RWPE1 (cell line): ENCODE data around the gene PDE7B.
"Not testable (repeated sequence)": the region's sequence is repeated elsewhere in the genome, so short reads cannot be mapped to it uniquely, and the experiment has no call there.

Experiments
- CTCF ChIA-PET: fragments of 350-600 bp; sonication (Branson Sonifier 250); formaldehyde crosslinking; extraction: SDS; loops from one replicate; lab custom pipeline; 2021; lab: Yijun Ruan, JAX
- POLR2A ChIA-PET: fragments of 400-600 bp; formaldehyde crosslinking; extraction: SDS; loops from one replicate; lab custom pipeline; 2020; ENCODE audit warnings: antibody characterized with exemption; ENCODE audit not compliant: low non-redundant PET; lab: Yijun Ruan, JAX
- DNase-seq: peaks from one replicate; pipeline ENCODE4 v3.0.0; 2012; ENCODE audit warnings: low spot score
- H3K27ac ChIP-seq: fragments of 450-650 bp; 2 replicates; pipeline ENCODE4 v1.5.1; 2017
- TF ChIP-seq, protein P1 (sequence below): fragments of 450-650 bp; conservative IDR thresholded peaks from 2 replicates; pipeline ENCODE4 v1.5.1; 2017; ENCODE audit warnings: low read depth, mild to moderate bottlenecking

Gene PDE7B

DNA sequence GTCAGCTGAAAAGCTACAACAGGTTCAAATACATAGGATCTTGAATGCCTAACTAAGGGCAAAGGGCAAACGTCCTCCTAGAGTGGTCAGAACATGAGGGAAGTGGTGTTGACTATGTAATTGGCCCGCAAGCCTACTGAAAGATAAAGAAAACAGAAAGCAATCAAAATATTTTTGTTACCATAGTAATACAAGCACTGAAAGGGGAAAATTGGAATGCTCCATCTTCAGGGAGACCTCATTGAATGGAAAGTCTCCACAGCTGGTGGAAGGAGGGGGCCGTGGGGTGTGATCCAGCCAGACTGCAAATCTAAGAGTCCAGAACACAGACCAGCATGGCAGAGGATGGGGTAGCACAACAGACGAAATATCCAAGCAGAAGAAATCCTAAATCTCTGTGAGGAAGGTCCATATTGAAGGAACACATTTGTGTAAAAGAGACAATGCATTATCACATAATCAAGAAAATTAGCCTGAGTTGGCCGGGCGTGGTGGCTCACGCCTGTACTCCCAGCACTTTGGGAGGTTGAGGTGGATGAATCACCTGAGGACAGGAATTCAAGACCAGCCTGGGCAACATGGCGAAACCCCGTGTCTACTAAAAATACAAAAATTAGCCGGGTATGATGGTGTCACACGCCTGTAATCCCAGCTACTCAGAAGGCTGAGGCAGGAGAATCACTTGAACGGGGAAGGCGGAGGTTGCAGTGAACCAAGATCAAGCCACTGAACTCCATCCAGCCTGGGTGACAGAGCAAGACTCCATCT is 359.1 kb downstream of the PDE7B start:
- no peak overlapping the region for H3K27ac ChIP-seq
- no peak for DNase-seq
- ChIA-PET POLR2A (no interaction called here), CTCF (interaction anchor here (0.7 kb wide), 1 partner anchor 713 kb away, joined by 5 read pairs; no protein-coding TSS in a partner anchor)
- TF ChIP-seq, protein P1, sequence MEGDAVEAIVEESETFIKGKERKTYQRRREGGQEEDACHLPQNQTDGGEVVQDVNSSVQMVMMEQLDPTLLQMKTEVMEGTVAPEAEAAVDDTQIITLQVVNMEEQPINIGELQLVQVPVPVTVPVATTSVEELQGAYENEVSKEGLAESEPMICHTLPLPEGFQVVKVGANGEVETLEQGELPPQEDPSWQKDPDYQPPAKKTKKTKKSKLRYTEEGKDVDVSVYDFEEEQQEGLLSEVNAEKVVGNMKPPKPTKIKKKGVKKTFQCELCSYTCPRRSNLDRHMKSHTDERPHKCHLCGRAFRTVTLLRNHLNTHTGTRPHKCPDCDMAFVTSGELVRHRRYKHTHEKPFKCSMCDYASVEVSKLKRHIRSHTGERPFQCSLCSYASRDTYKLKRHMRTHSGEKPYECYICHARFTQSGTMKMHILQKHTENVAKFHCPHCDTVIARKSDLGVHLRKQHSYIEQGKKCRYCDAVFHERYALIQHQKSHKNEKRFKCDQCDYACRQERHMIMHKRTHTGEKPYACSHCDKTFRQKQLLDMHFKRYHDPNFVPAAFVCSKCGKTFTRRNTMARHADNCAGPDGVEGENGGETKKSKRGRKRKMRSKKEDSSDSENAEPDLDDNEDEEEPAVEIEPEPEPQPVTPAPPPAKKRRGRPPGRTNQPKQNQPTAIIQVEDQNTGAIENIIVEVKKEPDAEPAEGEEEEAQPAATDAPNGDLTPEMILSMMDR: no peak

- DNase-seq: no peak
- POLR2A ChIA-PET: no interaction called here
- CTCF ChIA-PET: interaction anchor here (0.6 kb wide), 1 partner anchor 515 kb away, joined by 3 read pairs; no protein-coding TSS in a partner anchor
- TF ChIP-seq, protein P1: no peak
- no peak overlapping the region for H3K27ac ChIP-seq
Observed at GRCh38 chr6:136212608-136213007, 361.1 kb downstream of the PDE7B start.

DNA sequence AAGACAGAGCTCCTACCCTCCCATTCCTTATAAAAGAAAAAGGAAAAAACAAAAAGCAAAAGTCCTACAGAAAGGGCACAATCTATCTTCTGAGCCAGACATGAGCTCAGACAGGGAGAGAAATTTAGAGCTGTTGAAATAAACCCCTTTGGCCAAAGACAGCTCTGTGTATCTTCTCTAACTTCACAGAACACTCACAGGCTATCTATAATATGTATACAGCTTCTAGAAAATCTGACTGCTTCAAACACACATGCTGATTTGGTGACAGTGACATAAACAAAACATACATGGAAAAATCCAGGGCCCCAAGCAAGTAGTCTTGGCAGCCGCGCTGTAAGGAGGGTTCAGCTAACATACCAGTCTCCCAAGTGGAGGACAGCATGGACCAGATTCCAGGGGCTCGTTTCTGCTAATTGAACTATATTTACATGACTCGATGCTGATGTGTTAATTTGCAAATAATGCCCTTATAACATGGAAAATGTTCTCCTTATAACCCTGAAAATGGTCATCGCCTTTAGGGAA is 361.6 kb downstream of the PDE7B start:
- no peak overlapping the region for H3K27ac ChIP-seq
- no peak for DNase-seq
- POLR2A ChIA-PET: no interaction called here
- CTCF ChIA-PET: interaction anchor here (0.6 kb wide), 1 partner anchor 515 kb away, joined by 3 read pairs; no protein-coding TSS in a partner anchor
- TF ChIP-seq, protein P1: no peak

- POLR2A ChIA-PET: no interaction called here
Observed at GRCh38 chr6:136213853-136214252, 362.4 kb downstream of the PDE7B start.

GRCh38 chr6:136216503-136217401 is 365.3 kb downstream of the PDE7B start:
- DNase-seq: no peak
- H3K27ac ChIP-seq: no peak overlapping the region
- ChIA-PET POLR2A (no interaction called here), CTCF (interaction anchor here (0.7 to 2.2 kb wide), 2 partner anchors 10 to 634 kb away, joined by 3 to 8 read pairs; no protein-coding TSS in a partner anchor)
- TF ChIP-seq, protein P1: no peak

More at GRCh38 chr6:136213853-136214252, 362.4 kb downstream of the PDE7B start:
- TF ChIP-seq, protein P1: no peak
- DNase-seq: no peak
- no peak overlapping the region for H3K27ac ChIP-seq
- CTCF ChIA-PET: interaction anchor here (0.6 kb wide), 1 partner anchor 176 kb away, joined by 6 read pairs; no protein-coding TSS in a partner anchor

DNA sequence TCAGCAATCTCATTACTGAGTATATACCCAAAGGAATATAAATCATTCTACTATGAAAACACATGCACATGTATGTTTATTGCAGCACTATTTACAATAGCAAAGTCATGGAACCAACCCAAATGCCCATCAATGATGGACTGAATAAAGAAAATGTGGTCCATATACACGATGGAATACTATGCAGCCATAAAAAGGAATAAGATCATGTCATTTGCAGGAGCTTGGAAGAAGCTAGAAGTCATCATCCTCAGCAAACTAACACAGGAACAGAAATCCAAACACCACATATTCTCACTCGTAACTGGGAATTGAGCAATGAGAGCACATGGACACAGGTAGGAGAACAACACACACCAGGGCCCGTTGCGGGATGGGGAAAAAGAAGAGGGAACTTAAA is 373.5 kb downstream of the PDE7B start:
- H3K27ac ChIP-seq, DNase-seq, CTCF ChIA-PET, POLR2A ChIA-PET: not testable (repeated sequence)
